ENCODE measurements around the gene PTPN2. TPM values are rescaled to one million over a fixed set of nuclear protein-coding genes. Genes with fewer than 3 reads are reported as not detected.

Gene PTPN2
- total RNA-seq, 4 donors from 2014 or later, result 33.1 to 45.3 (median 37.7) TPM

DNA sequence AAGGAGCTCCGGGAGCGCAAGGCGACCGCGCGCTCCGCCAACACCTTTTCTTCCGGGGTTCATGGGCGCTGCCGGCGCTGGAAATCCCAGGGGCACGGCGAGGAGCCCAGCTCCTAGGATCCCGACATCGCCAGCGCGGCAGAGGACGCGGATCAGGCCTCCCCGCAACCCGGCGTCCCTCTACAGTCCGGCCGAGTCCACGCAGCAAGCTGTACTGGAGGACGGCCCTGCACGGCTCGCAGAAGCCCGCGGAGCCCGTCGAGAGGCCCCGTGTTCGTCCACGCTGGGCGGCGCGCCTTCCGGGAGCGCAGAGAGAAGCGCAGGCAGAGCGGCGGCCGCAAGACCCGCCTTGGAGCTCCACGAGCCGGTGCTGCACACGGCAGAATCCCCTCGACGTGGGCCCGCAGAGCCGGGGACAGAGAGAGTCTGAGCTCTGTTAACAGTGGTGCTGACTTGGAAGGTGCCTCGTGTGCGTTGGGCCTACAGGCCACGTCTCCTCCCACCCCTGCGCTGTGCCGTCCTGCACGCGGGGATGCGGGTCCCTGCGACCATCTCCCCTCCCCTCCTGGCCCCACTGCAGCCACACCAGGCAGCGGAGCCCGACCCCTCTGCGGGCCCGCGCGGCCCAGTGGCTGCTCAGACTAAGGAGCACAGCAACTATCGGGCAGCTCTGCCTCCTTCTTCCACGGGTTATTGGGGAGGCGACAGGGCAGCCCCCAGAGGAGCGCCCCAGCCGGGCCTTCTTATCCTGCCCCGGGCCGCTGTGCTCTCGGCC is 28.1 kb upstream of the PTPN2 start:
- Histone ChIP-seq H3K4me3 (replicated peaks in 1 of 3) (no peak overlapping the region), H3K27ac (no peak overlapping the region), H3K27me3 (no peaks in the 10 kb centered on the region), H3K9me3 (no peaks in the 10 kb centered on the region), H3K36me3 (no peaks in the 10 kb centered on the region), H3K4me1 (peaks cover 8 to 15% of the 10 kb centered on the region in 2 donors)
- intact Hi-C loops (cut with DNase I), result no loop called here
- no peak for DNase-seq
- WGBS, 2 donors, result 64 to 68% methylated on average over 36 to 38 of the region's 75 CpGs
- TF ChIP-seq, protein P1, sequence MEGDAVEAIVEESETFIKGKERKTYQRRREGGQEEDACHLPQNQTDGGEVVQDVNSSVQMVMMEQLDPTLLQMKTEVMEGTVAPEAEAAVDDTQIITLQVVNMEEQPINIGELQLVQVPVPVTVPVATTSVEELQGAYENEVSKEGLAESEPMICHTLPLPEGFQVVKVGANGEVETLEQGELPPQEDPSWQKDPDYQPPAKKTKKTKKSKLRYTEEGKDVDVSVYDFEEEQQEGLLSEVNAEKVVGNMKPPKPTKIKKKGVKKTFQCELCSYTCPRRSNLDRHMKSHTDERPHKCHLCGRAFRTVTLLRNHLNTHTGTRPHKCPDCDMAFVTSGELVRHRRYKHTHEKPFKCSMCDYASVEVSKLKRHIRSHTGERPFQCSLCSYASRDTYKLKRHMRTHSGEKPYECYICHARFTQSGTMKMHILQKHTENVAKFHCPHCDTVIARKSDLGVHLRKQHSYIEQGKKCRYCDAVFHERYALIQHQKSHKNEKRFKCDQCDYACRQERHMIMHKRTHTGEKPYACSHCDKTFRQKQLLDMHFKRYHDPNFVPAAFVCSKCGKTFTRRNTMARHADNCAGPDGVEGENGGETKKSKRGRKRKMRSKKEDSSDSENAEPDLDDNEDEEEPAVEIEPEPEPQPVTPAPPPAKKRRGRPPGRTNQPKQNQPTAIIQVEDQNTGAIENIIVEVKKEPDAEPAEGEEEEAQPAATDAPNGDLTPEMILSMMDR (IDR thresholded peaks at IDR 0.05), result no peak
- TF ChIP-seq POLR2A (IDR thresholded peaks at IDR 0.05), result no peak

DNA sequence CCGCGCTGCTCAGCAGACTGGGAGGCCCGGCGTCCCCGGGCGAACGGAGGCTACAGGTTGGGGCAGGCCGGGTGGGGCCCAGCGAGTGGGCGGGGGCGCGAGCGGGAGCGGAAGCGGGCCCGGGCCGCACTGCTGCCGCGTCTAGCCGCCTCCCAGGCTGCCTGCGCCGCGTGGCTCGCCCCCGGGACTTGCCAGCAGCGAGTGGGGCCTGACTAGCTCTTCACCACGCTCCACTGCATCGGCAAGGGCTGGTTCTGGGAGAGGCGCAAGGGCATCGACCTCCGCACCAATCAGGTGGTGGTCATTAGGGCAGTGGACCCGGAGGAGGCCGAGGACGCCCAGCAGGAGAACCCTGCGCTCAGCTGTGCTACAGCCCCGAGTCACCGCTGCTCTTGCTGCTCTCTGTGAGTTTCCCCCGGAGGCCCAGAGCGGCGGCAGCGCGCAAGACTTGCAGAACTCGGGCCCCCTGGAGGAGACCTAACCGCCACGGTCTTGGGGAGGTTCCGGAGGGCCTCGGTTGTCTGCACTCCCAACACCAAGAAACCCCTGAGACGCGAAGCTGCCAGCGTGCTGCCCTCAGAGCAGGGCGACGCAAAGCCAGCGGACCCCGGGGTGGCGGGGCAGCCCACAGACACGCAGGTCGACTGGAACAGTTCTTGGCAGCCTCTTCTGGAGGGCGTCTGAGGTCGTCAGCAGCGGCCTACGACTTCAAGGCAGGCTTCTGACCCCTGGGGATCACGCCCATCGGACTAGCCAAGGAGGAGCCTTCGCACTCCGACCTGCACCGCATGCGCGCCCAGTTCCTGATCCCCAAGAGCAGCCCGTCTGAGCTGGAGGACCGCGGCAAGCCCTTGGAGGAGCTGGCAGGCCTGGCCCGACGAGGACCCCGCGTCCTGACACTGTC is 27.2 kb upstream of the PTPN2 start:
- Histone ChIP-seq H3K27ac (peak overlapping the region in 1 of 3 donors; percentile 25), H3K36me3 (no peaks in the 10 kb centered on the region), H3K27me3 (no peaks in the 10 kb centered on the region), H3K4me1 (peaks cover 11 to 23% of the 10 kb centered on the region in 2 donors), H3K9me3 (no peaks in the 10 kb centered on the region), H3K4me3 (replicated peaks in 1 of 3) (peak overlapping the region in 1 of 3 donors; percentile 10)
- peak in 1 of 2 donors; percentile 17 for TF ChIP-seq POLR2A (IDR thresholded peaks at IDR 0.05)
- TF ChIP-seq, protein P1 (IDR thresholded peaks at IDR 0.05), result no peak
- intact Hi-C loops (cut with DNase I), result no loop called here
- 22 to 31% methylated on average over 11 to 49 of the region's 75 CpGs for WGBS, 2 donors
- DNase-seq, result peak; percentile 90 to 91

DNA sequence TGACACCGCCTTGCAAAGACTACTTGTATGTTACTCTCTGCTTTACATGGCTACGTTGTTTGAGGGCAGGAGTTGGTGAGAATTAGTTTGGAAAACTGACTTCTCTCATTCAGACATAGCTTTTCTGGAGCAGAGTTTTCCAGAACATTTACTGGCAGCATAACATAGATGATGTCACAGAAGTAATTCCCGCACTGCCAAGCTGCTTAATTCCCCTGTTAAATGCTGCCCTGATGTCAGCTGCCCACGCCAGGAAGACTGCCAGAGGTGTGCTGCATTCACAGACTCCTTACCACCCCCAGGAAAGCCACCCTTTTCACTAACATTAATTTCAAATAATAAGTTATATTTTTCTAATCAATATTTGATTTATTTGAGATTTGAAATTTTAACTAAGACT is 24.7 kb upstream of the PTPN2 start:
- WGBS, 2 donors, result 86 to 92% methylated on average over 4 of the region's 4 CpGs
- intact Hi-C loops (cut with DNase I), result no loop called here
- DNase-seq, result no peak
- Histone ChIP-seq H3K27me3 (no peaks in the 10 kb centered on the region), H3K27ac (no peak overlapping the region), H3K36me3 (no peaks in the 10 kb centered on the region), H3K4me1 (peaks cover 11 to 23% of the 10 kb centered on the region in 2 donors), H3K9me3 (no peaks in the 10 kb centered on the region), H3K4me3 (replicated peaks in 1 of 3) (no peak overlapping the region)
- TF ChIP-seq, protein P1 (IDR thresholded peaks at IDR 0.05), result no peak
- TF ChIP-seq POLR2A (IDR thresholded peaks at IDR 0.05), result no peak

- 17% methylated on average over 7 of the region's 8 CpGs for WGBS, 2 donors
- Histone ChIP-seq H3K4me3 (replicated peaks in 1 of 3) (no peak overlapping the region), H3K4me1 (peaks cover 11 to 23% of the 10 kb centered on the region in 2 donors), H3K9me3 (no peaks in the 10 kb centered on the region), H3K36me3 (no peaks in the 10 kb centered on the region), H3K27ac (no peak overlapping the region), H3K27me3 (no peaks in the 10 kb centered on the region)
- no peak for TF ChIP-seq POLR2A (IDR thresholded peaks at IDR 0.05)
- TF ChIP-seq, protein P1 (IDR thresholded peaks at IDR 0.05), result no peak
- peak; percentile 39 to 40 for DNase-seq
- intact Hi-C loops (cut with DNase I), result no loop called here
Measured at GRCh38 chr18:12907258-12907925, 23.4 kb upstream of the PTPN2 start.
